Fibroblast of lung (primary cell): Measurements from ENCODE around the gene DNAJC18. TPM values are rescaled to one million over a fixed set of nuclear protein-coding genes. Genes with fewer than 3 reads are reported as not detected.

ENCODE experiments used
- DNase-seq, 2 donors: peaks; one replicate each; pipeline versions ENCODE4 v3.0.0 to v3.0.0-alpha.2; 2010; ENCODE audit warnings: low read depth in 2 of 2
- H2AFZ ChIP-seq: 2 replicates; pipeline ENCODE4 v1.5.1; 2012; ENCODE audit warnings: low read length, control low read depth, inconsistent platforms
- H3K27ac ChIP-seq: 2 replicates; pipeline ENCODE4 v1.5.1; 2011; ENCODE audit warnings: low read length, control low read depth; ENCODE audit not compliant: insufficient read depth
- H3K27me3 ChIP-seq: 2 replicates; pipeline ENCODE4 v1.5.1; 2011; ENCODE audit warnings: mild to moderate bottlenecking, low read length; ENCODE audit not compliant: control insufficient read depth, insufficient read depth
- H3K36me3 ChIP-seq: 2 replicates; pipeline ENCODE4 v1.5.1; 2011; ENCODE audit warnings: low read length; ENCODE audit not compliant: control insufficient read depth, insufficient read depth
- H3K4me1 ChIP-seq: 2 replicates; pipeline ENCODE4 v1.5.1; 2011; ENCODE audit warnings: low read length; ENCODE audit not compliant: control insufficient read depth, insufficient read depth; ENCODE audit errors: extremely low read depth
- H3K4me2 ChIP-seq: 2 replicates; pipeline ENCODE4 v1.5.1; 2011; ENCODE audit warnings: low read length, control low read depth; ENCODE audit not compliant: insufficient read depth; ENCODE audit errors: extremely low read depth
- H3K4me3 ChIP-seq, 4 experiments: fragments of 200-600 bp in 1 of 4; sonication (generic) in 1 of 4; replicated peaks in 1 of 4; 2 replicates each; pipeline ENCODE4 v1.5.1; 2011 to 2016; ENCODE audit warnings: low read length in 4 of 4, low read depth in 3 of 4, mild to moderate bottlenecking in 3 of 4, control low read depth in 2 of 4, inconsistent platforms in 1 of 4, mixed read lengths in 1 of 4; ENCODE audit not compliant: insufficient read depth in 1 of 4; ENCODE audit errors: control extremely low read depth in 1 of 4
- H3K79me2 ChIP-seq: 2 replicates; pipeline ENCODE4 v1.5.1; 2012; ENCODE audit warnings: mild to moderate bottlenecking, low read length, inconsistent platforms; ENCODE audit not compliant: control insufficient read depth, insufficient read depth
- H3K9ac ChIP-seq: 2 replicates; pipeline ENCODE4 v1.5.1; 2011; ENCODE audit warnings: mild to moderate bottlenecking, low read length, control low read depth; ENCODE audit not compliant: insufficient read depth
- H3K9me3 ChIP-seq: 2 replicates; pipeline ENCODE4 v1.5.1; 2012; ENCODE audit warnings: low read depth, low read length; ENCODE audit not compliant: control insufficient read depth, insufficient read depth
- H4K20me1 ChIP-seq: 2 replicates; pipeline ENCODE4 v1.5.1; 2011; ENCODE audit warnings: low read length; ENCODE audit not compliant: control insufficient read depth, insufficient read depth; ENCODE audit errors: extremely low read depth
- CTCF ChIP-seq, 2 donors: IDR thresholded peaks in 1 of 2; conservative IDR thresholded peaks in 1 of 2; 1 replicate in 1 of 2; 2 replicates in 1 of 2; pipeline ENCODE4 v1.5.1; 2011 to 2012; ENCODE audit warnings: low read length in 2 of 2, control low read depth in 1 of 2, inconsistent platforms in 1 of 2, low read depth in 1 of 2, mild to moderate bottlenecking in 1 of 2
- EZH2 ChIP-seq: IDR thresholded peaks from 2 replicates; pipeline ENCODE4 v1.5.1; 2012; ENCODE audit warnings: low read length, control low read depth, mild to moderate bottlenecking; ENCODE audit errors: missing control alignments
- polyA plus RNA-seq, 2 donors: library from polyadenylated mRNA; depleted of rRNA in 1 of 2; stranded (reverse) in 1 of 2; unstranded in 1 of 2; fragments of >200 nt; gene quantifications; 2 replicates each; pipeline ENCODE4 v1.2.1, GENCODE V29; 2011 to 2012; ENCODE audit warnings: missing spikeins in 1 of 2
- total RNA-seq: library from RNA; depleted of rRNA; stranded (reverse); fragments of >200 nt; gene quantifications from 2 replicates; pipeline ENCODE4 v1.2.1, GENCODE V29; 2014

Gene DNAJC18
- total and polyA plus RNA-seq, 2 donors (not counting 1 experiment from before 2014, with no cell fraction given) = 12.6 to 14.6 TPM

- Histone ChIP-seq H3K4me1 (no peaks in the 10 kb centered on the region), H3K9ac (no peak overlapping the region), H3K27ac (no peak overlapping the region), H3K4me2 (no peak overlapping the region), H3K9me3 (no peaks in the 10 kb centered on the region), H2AFZ (no peak overlapping the region), H3K27me3 (no peaks in the 10 kb centered on the region), H3K4me3 (no peak overlapping the region), H4K20me1 (no peaks in the 10 kb centered on the region), H3K36me3 (no peaks in the 10 kb centered on the region), H3K79me2 (no peaks in the 10 kb centered on the region)
- TF ChIP-seq EZH2 (no peak), CTCF (conservative IDR thresholded peaks at IDR 0.05 in 1 of 2, IDR thresholded peaks at IDR 0.05 in 1 of 2; ENCODE audit: low read depth in 1 of 2, low read length in 2 of 2) (no peak)
- DNase-seq = no peak
Observed at GRCh38 chr5:139381837-139382761, 57.2 kb downstream of the DNAJC18 start.

GRCh38 chr5:139379626-139380449 is 59.5 kb downstream of the DNAJC18 start:
- Histone ChIP-seq H3K36me3 (no peaks in the 10 kb centered on the region), H3K4me1 (no peaks in the 10 kb centered on the region), H3K9me3 (no peaks in the 10 kb centered on the region), H4K20me1 (no peaks in the 10 kb centered on the region), H2AFZ (no peak overlapping the region), H3K4me2 (no peak overlapping the region), H3K27ac (no peak overlapping the region), H3K27me3 (no peaks in the 10 kb centered on the region), H3K9ac (no peak overlapping the region), H3K79me2 (no peaks in the 10 kb centered on the region), H3K4me3 (no peak overlapping the region)
- TF ChIP-seq EZH2 (no peak), CTCF (conservative IDR thresholded peaks at IDR 0.05 in 1 of 2, IDR thresholded peaks at IDR 0.05 in 1 of 2; ENCODE audit: low read depth in 1 of 2, low read length in 2 of 2) (no peak)
- DNase-seq = no peak

GRCh38 chr5:139378941-139379361 is 60.4 kb downstream of the DNAJC18 start:
- Histone ChIP-seq H4K20me1 (no peaks in the 10 kb centered on the region), H3K79me2 (no peaks in the 10 kb centered on the region), H3K27ac (no peak overlapping the region), H3K27me3 (no peaks in the 10 kb centered on the region), H3K4me1 (no peaks in the 10 kb centered on the region), H3K36me3 (no peaks in the 10 kb centered on the region), H2AFZ (no peak overlapping the region), H3K4me2 (no peak overlapping the region), H3K9me3 (no peaks in the 10 kb centered on the region), H3K9ac (no peak overlapping the region), H3K4me3 (no peak overlapping the region)
- DNase-seq = no peak
- no peak for TF ChIP-seq EZH2
- TF ChIP-seq CTCF (conservative IDR thresholded peaks at IDR 0.05 in 1 of 2, IDR thresholded peaks at IDR 0.05 in 1 of 2; ENCODE audit: low read depth in 1 of 2, low read length in 2 of 2) = no peak
